LNCaP clone FGC (cell line): ENCODE measurements around the gene AGT.
"Not testable (repeated sequence)": the region's sequence is repeated elsewhere in the genome, so short reads cannot be mapped to it uniquely, and the experiment has no call there.

Experiments
- DNase-seq: peaks from one replicate; pipeline ENCODE4 v3.0.0-alpha.2; 2011; ENCODE audit warnings: low read depth
- H3K4me3 ChIP-seq: 2 replicates; pipeline ENCODE4 v1.5.1; 2011; ENCODE audit warnings: mild to moderate bottlenecking, low read depth, low read length, control low read depth
- CTCF ChIP-seq: IDR thresholded peaks from 2 replicates; pipeline ENCODE4 v1.5.1; 2012; ENCODE audit warnings: mild to moderate bottlenecking; ENCODE audit not compliant: control insufficient read depth, insufficient read depth; ENCODE audit errors: extremely low read depth

The AGT gene

DNA sequence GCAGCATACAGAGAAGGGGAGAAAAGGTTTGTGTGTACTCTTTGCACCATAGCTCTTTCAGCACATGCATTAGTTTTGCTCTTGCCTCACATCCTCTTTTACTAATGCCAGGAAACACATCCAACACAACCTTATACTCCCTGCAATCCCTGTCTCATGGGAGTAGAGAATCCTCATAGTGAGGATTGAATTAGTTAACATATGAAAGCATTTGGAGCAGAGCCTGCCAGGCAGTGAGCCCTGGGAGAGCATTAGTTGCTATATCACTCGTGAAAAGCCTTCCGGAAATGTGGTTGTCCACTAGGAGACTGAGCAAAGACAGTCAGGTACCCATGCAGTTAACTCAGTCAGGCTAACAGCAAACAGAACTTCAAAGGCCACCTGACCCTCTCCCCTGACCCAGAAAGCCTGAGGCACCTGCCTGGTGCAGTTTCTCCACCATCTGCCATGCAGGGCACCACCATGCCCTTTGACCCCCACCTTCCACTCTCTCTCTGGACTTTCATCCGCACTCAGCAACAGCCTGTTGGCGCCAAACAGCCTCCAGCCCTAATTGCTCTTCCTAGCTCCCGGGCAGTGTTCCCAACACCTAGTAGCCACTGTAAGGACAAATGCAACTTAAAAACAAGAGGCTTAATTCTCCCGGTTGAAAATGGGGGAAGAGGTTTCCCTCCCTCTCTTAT is 14.9 kb upstream of the AGT start:
- no peak for DNase-seq
- H3K4me3 ChIP-seq = no peak overlapping the region
- TF ChIP-seq CTCF = no peak

- no peak for TF ChIP-seq CTCF
- no peak overlapping the region for H3K4me3 ChIP-seq
- DNase-seq = peak; percentile 67
Measured at GRCh38 chr1:230725256-230726012, 11.5 kb upstream of the AGT start.

- DNase-seq, H3K4me3 ChIP-seq: not testable (repeated sequence)
Measured at GRCh38 chr1:230721849-230722522, 8.1 kb upstream of the AGT start.

GRCh38 chr1:230717251-230717650 is 3.3 kb upstream of the AGT start:
- no peak overlapping the region for H3K4me3 ChIP-seq
- no peak for DNase-seq
- no peak for TF ChIP-seq CTCF

- not testable (repeated sequence) for H3K4me3 ChIP-seq, DNase-seq
Measured at GRCh38 chr1:230716453-230716852, 2.5 kb upstream of the AGT start.

DNA sequence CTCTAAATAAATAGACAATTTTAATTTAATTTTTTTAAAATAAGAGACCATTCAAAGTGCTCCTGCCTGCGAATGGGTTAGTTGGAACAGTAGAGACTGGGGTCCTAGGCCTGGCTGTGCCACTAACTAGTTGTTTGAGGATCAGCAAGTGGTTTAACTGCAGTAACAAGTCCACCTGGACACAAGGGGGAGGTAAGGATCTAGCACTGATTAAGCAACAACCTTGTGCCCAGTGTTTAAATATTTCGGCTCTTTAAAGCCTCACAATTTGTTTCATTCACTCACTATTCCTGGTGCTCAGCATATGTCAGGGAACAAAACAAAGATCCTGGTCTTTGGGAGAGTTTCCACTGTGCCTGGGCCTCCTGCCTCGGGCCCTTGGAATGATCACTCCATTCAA is 1.6 kb upstream of the AGT start:
- no peak for TF ChIP-seq CTCF
- no peak for DNase-seq
- no peak overlapping the region for H3K4me3 ChIP-seq

DNA sequence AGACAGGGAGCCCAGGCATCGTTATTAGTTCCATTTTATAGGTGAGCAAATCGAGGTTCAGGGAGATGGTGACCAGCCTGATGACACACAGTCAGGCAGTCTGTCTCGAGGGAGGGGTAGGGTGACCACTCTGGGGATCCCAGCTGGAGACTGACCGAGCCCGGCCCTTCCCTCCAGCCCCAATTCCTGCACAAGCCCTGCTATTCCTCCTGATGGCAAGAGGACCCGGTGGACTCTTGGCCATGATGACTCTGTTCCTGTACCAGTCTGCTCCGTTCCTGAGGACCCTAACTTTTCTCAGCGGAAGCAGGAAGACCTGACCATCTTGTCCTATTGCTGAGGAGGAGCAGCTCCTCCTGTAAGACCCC is 391 bp downstream of the AGT start:
- H3K4me3 ChIP-seq = no peak overlapping the region
- no peak for TF ChIP-seq CTCF

More for the DNA sequence above, 391 bp downstream of the AGT start:
- DNase-seq = no peak
